H9 (cell line): Measurements from ENCODE around the gene GNPDA1. TPM values are rescaled to one million over a fixed set of nuclear protein-coding genes. Genes with fewer than 3 reads are reported as not detected.

ENCODE experiments used
- DNase-seq: peaks from one replicate; pipeline ENCODE4 v3.0.0-alpha.2; 2017
- H2AFZ ChIP-seq: one replicate; pipeline ENCODE4 v1.6.1; 2013; ENCODE audit warnings: mild to moderate bottlenecking, low read length, control low read depth, moderate library complexity
- H2AK5ac ChIP-seq: 2 replicates; pipeline ENCODE4 v1.6.1; 2013; ENCODE audit warnings: low read length, control low read depth, mixed read lengths; ENCODE audit not compliant: insufficient read length
- H2BK120ac ChIP-seq: one replicate; pipeline ENCODE4 v1.6.1; 2013; ENCODE audit warnings: low read depth, mild to moderate bottlenecking, low read length, control low read depth, inconsistent platforms; ENCODE audit not compliant: poor library complexity, severe bottlenecking
- H2BK12ac ChIP-seq: 2 replicates; pipeline ENCODE4 v1.6.1; 2013; ENCODE audit warnings: low read length, control low read depth, mixed read lengths, low read depth; ENCODE audit not compliant: insufficient read length
- H2BK15ac ChIP-seq: 2 replicates; pipeline ENCODE4 v1.6.1; 2013; ENCODE audit warnings: low read depth, low read length, control low read depth
- H2BK20ac ChIP-seq: one replicate; pipeline ENCODE4 v1.6.1; 2013; ENCODE audit warnings: low read depth, mild to moderate bottlenecking, low read length, control low read depth, inconsistent platforms; ENCODE audit not compliant: poor library complexity, severe bottlenecking
- H2BK5ac ChIP-seq: 2 replicates; pipeline ENCODE4 v1.6.1; 2013; ENCODE audit warnings: low read length, control low read depth, mixed read lengths; ENCODE audit not compliant: insufficient read length
- H3K14ac ChIP-seq: 2 replicates; pipeline ENCODE4 v1.6.1; 2013; ENCODE audit warnings: low read length, control low read depth; ENCODE audit not compliant: insufficient read depth
- H3K18ac ChIP-seq: 2 replicates; pipeline ENCODE4 v1.6.1; 2013; ENCODE audit warnings: low read depth, mild to moderate bottlenecking, mixed read lengths, low read length, control low read depth; ENCODE audit not compliant: insufficient read length
- H3K23ac ChIP-seq: 2 replicates; pipeline ENCODE4 v1.6.1; 2013; ENCODE audit warnings: low read length, control low read depth, mixed read lengths, low read depth; ENCODE audit not compliant: insufficient read length
- H3K23me2 ChIP-seq: 2 replicates; pipeline ENCODE4 v1.6.1; 2013; ENCODE audit warnings: low read depth, mild to moderate bottlenecking, mixed read lengths, low read length, control low read depth; ENCODE audit not compliant: insufficient read length, poor library complexity, severe bottlenecking
- H3K27ac ChIP-seq: 2 replicates; pipeline ENCODE4 v1.5.1; 2013; ENCODE audit warnings: low read length, control low read depth, mixed read lengths, low read depth; ENCODE audit not compliant: insufficient read length
- H3K27me3 ChIP-seq: 2 replicates; pipeline ENCODE4 v1.6.1; 2013; ENCODE audit warnings: low read length, control low read depth, inconsistent platforms; ENCODE audit not compliant: insufficient read depth
- H3K4ac ChIP-seq: 2 replicates; pipeline ENCODE4 v1.6.1; 2013; ENCODE audit warnings: low read depth, mild to moderate bottlenecking, control low read depth, inconsistent platforms, low read length, moderate library complexity
- H3K4me1 ChIP-seq: 2 replicates; pipeline ENCODE4 v1.6.1; 2013; ENCODE audit warnings: low read length, control low read depth, inconsistent platforms; ENCODE audit not compliant: insufficient read depth
- H3K4me2 ChIP-seq: 2 replicates; pipeline ENCODE4 v1.6.1; 2013; ENCODE audit warnings: low read length, control low read depth, mixed read lengths; ENCODE audit not compliant: insufficient read length, insufficient read depth
- H3K56ac ChIP-seq: 2 replicates; pipeline ENCODE4 v1.6.1; 2013; ENCODE audit warnings: low read depth, mild to moderate bottlenecking, mixed read lengths, low read length, control low read depth; ENCODE audit not compliant: insufficient read length
- H3K79me1 ChIP-seq: 2 replicates; pipeline ENCODE4 v1.6.1; 2013; ENCODE audit warnings: low read depth, mild to moderate bottlenecking, moderate library complexity, low read length, control low read depth, inconsistent platforms; ENCODE audit not compliant: insufficient read depth, poor library complexity, severe bottlenecking
- H3K79me2 ChIP-seq: 2 replicates; pipeline ENCODE4 v1.6.1; 2013; ENCODE audit warnings: low read length, control low read depth, inconsistent platforms; ENCODE audit not compliant: insufficient read depth
- H3K9ac ChIP-seq: 2 replicates; pipeline ENCODE4 v1.6.1; 2013; ENCODE audit warnings: low read length, control low read depth, mixed read lengths; ENCODE audit not compliant: insufficient read length; ENCODE audit errors: extremely low read depth
- H3K9me3 ChIP-seq: one replicate; pipeline ENCODE4 v1.6.1; 2013; ENCODE audit warnings: low read depth, low read length, inconsistent platforms; ENCODE audit not compliant: control insufficient read depth
- H3T11ph ChIP-seq: one replicate; pipeline ENCODE4 v1.6.1; 2013; ENCODE audit warnings: mild to moderate bottlenecking, low read length, control low read depth, inconsistent platforms
- H4K20me1 ChIP-seq: one replicate; pipeline ENCODE4 v1.6.1; 2013; ENCODE audit not compliant: control insufficient read depth, insufficient read length, insufficient read depth
- H4K5ac ChIP-seq: 2 replicates; pipeline ENCODE4 v1.6.1; 2013; ENCODE audit warnings: low read depth, mild to moderate bottlenecking, mixed read lengths, low read length, control low read depth; ENCODE audit not compliant: insufficient read length
- H4K8ac ChIP-seq: replicated peaks from 2 replicates; pipeline ENCODE4 v1.6.1; 2013; ENCODE audit warnings: low read length, control low read depth, mixed read lengths, low read depth; ENCODE audit not compliant: insufficient read length
- H4K91ac ChIP-seq: 2 replicates; pipeline ENCODE4 v1.6.1; 2013; ENCODE audit warnings: low read depth, mild to moderate bottlenecking, moderate library complexity, mixed read lengths, low read length, control low read depth; ENCODE audit not compliant: insufficient read length
- H3K27ac Mint-ChIP-seq, 3 experiments: 2 replicates in 2 of 3; 3 replicates in 1 of 3; pipeline ENCODE4 v1.8.0; 2020 to 2021; ENCODE audit warnings: mixed read lengths in 3 of 3, mild to moderate bottlenecking in 1 of 3, moderate library complexity in 1 of 3
- H3K27me3 Mint-ChIP-seq: 2 replicates; pipeline ENCODE4 v1.8.0; 2021; ENCODE audit warnings: low read depth, mild to moderate bottlenecking, moderate library complexity, mixed read lengths
- H3K36me3 Mint-ChIP-seq, 3 experiments: 2 replicates in 2 of 3; 3 replicates in 1 of 3; pipeline ENCODE4 v1.8.0; 2020 to 2021; ENCODE audit warnings: low read depth in 3 of 3, mixed read lengths in 3 of 3; ENCODE audit not compliant: insufficient read depth in 1 of 3
- H3K4me1 Mint-ChIP-seq, 2 experiments: 2 replicates each; pipeline ENCODE4 v1.8.0; 2020; ENCODE audit warnings: mixed read lengths in 2 of 2
- H3K4me3 Mint-ChIP-seq, 2 experiments: 2 replicates in 1 of 2; 3 replicates in 1 of 2; pipeline ENCODE4 v1.8.0; 2020 to 2021; ENCODE audit warnings: mild to moderate bottlenecking in 2 of 2, mixed read lengths in 2 of 2, moderate library complexity in 1 of 2
- H3K9me3 Mint-ChIP-seq, 2 experiments: 2 replicates in 1 of 2; 3 replicates in 1 of 2; pipeline ENCODE4 v1.8.0; 2020; ENCODE audit warnings: mild to moderate bottlenecking in 2 of 2, mixed read lengths in 2 of 2, moderate library complexity in 1 of 2
- WGBS: extraction: QIAGEN DNeasy Blood & Tissue Kit; methylation state at CpG from one replicate; pipeline ENCODE4 v1.1.7; 2013; ENCODE audit warnings: missing lambda C conversion rate, low lambda C conversion rate, mixed read lengths; ENCODE audit not compliant: insufficient read length; ENCODE audit errors: extremely low coverage; 5-methylcytosine and 5-hydroxymethylcytosine counted together
- total RNA-seq: library from RNA; stranded (reverse); gene quantifications from 2 replicates; pipeline ENCODE4 v1.2.1, GENCODE V29; 2021
- TF ChIP-seq, protein P1 (sequence below): fragments of 200-600 bp; sonication (generic); conservative IDR thresholded peaks from 3 replicates; pipeline ENCODE4 v1.8.0; 2021; ENCODE audit warnings: antibody characterized with exemption, mild to moderate bottlenecking

The GNPDA1 gene
- total RNA-seq, 1 experiment from 2014 or later: 66.8 TPM

DNA sequence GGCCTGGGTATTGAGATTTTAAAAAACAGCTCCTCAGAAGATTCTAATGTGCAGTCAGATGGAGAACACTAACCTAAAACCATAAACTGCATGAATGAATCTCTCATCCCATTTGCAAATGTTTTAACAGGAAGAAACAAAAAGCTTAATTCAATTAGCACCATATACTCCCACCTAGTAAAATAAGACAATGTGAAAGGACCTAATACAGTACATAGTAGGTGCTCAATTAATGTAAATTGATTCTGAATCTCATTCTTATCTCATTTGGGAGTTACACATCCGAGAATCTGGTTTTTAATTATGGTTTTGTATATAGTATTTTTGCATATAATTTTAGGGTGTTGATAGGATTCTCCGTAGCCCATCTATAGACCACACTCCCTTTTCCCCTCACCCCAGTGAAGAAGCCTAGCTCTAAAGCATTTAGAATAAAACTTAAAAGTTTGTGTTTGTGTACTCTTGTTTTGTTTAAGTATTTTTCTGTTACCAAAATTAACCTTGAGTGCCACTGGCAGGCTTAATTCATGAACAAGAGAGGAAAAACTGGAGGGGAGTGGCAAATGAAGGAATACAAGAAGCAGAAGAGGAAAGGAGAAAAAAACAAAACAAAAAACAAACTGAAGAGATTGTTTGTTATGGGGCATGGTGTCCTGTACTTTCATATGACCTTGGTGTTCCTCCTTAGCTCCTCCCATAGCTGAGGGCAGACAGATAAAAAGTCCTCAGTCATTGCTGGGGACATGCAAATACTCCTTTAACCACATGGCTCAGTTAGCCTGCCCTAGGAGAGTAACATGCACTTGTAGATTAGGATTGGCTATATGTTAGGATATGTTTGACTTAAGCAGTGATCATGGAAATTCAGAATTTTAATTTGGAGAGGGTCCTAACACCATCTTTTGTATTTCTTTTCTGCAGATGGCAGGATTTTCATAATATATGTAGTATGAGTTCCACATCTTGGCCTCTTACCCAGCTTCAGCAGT is 42.8 kb downstream of the GNPDA1 start:
- Histone ChIP-seq H3K79me1 (no peaks in the 10 kb centered on the region), H3K79me2 (no peaks in the 10 kb centered on the region), H3K9ac (peak overlapping the region; percentile 59), H3K4me2 (peak overlapping the region; percentile 68), H2BK12ac (no peak overlapping the region), H4K5ac (no peak overlapping the region), H4K20me1 (no peaks in the 10 kb centered on the region), H2BK5ac (no peak overlapping the region), H3T11ph (no peak overlapping the region), H3K9me3 (no peaks in the 10 kb centered on the region), H2AK5ac (no peak overlapping the region), H3K23ac (no peak overlapping the region), H3K27ac (no peak overlapping the region), H3K27me3 (no peaks in the 10 kb centered on the region), H3K4ac (no peak overlapping the region), H3K4me1 (peaks cover 2% of the 10 kb centered on the region; the same call in 1 of the 2 replicates), H3K23me2 (peaks cover 4% of the 10 kb centered on the region), H4K8ac (no peak overlapping the region), H2AFZ (no peak overlapping the region), H2BK15ac (no peak overlapping the region), H2BK20ac (no peak overlapping the region), H3K18ac (no peak overlapping the region), H3K14ac (no peak overlapping the region), H4K91ac (no peak overlapping the region), H2BK120ac (no peak overlapping the region), H3K56ac (no peak overlapping the region)
- Mint-ChIP-seq H3K4me3 (peak overlapping the region; percentile 86 to 93), H3K4me1 (peaks cover 18 to 19% of the 10 kb centered on the region in 2 experiments), H3K27ac (peak overlapping the region in 2 of 3 experiments; percentile 30 to 83; a peak in 4 of 7 replicates), H3K9me3 (no peaks in the 10 kb centered on the region), H3K36me3 (peaks cover 2 to 19% (median 13%) of the 10 kb centered on the region in 3 experiments; a peak in 5 of 7 replicates), H3K27me3 (no peaks in the 10 kb centered on the region)
- DNase-seq: no peak
- TF ChIP-seq, protein P1, sequence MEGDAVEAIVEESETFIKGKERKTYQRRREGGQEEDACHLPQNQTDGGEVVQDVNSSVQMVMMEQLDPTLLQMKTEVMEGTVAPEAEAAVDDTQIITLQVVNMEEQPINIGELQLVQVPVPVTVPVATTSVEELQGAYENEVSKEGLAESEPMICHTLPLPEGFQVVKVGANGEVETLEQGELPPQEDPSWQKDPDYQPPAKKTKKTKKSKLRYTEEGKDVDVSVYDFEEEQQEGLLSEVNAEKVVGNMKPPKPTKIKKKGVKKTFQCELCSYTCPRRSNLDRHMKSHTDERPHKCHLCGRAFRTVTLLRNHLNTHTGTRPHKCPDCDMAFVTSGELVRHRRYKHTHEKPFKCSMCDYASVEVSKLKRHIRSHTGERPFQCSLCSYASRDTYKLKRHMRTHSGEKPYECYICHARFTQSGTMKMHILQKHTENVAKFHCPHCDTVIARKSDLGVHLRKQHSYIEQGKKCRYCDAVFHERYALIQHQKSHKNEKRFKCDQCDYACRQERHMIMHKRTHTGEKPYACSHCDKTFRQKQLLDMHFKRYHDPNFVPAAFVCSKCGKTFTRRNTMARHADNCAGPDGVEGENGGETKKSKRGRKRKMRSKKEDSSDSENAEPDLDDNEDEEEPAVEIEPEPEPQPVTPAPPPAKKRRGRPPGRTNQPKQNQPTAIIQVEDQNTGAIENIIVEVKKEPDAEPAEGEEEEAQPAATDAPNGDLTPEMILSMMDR: no peak
- no CpG with 5 or more reads among the region's 2 CpGs for WGBS
